Loucy (cell line): Measurements from ENCODE around the gene ARRDC2.

Experiments used
- EZH2phosphoT487 ChIP-seq: fragments of 200-600 bp; IDR thresholded peaks from 2 replicates; pipeline ENCODE4 v1.6.1; 2018; ENCODE audit warnings: antibody characterized with exemption, mild to moderate bottlenecking, moderate library complexity, borderline replicate concordance
- TF ChIP-seq, protein P1 (sequence below): fragments of 200-600 bp; sonication (generic); conservative IDR thresholded peaks from 2 replicates; pipeline ENCODE4 v1.5.1; 2014; ENCODE audit warnings: mild to moderate bottlenecking, antibody characterized with exemption, low read length

GRCh38 chr19:18051887-18052286 lies 43.9 kb downstream of the ARRDC2 start:
- TF ChIP-seq, protein P1, sequence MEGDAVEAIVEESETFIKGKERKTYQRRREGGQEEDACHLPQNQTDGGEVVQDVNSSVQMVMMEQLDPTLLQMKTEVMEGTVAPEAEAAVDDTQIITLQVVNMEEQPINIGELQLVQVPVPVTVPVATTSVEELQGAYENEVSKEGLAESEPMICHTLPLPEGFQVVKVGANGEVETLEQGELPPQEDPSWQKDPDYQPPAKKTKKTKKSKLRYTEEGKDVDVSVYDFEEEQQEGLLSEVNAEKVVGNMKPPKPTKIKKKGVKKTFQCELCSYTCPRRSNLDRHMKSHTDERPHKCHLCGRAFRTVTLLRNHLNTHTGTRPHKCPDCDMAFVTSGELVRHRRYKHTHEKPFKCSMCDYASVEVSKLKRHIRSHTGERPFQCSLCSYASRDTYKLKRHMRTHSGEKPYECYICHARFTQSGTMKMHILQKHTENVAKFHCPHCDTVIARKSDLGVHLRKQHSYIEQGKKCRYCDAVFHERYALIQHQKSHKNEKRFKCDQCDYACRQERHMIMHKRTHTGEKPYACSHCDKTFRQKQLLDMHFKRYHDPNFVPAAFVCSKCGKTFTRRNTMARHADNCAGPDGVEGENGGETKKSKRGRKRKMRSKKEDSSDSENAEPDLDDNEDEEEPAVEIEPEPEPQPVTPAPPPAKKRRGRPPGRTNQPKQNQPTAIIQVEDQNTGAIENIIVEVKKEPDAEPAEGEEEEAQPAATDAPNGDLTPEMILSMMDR = no peak
- no peak for TF ChIP-seq EZH2phosphoT487
